IPS DF 6.9 (cell line): ENCODE measurements around the gene HIC2.

Source experiments
- DNase-seq: peaks from one replicate; pipeline ENCODE4 v3.0.0-alpha.2; 2013; ENCODE audit warnings: low read depth, low spot score
- H3K27ac ChIP-seq: one replicate; pipeline ENCODE4 v1.5.1; 2013; ENCODE audit warnings: low read length, control low read depth
- H3K27me3 ChIP-seq: 2 replicates; pipeline ENCODE4 v1.6.1; 2013; ENCODE audit warnings: mild to moderate bottlenecking, low read length; ENCODE audit not compliant: control insufficient read depth, insufficient read depth
- H3K36me3 ChIP-seq: 2 replicates; pipeline ENCODE4 v1.6.1; 2013; ENCODE audit warnings: low read length; ENCODE audit not compliant: control insufficient read depth, insufficient read depth
- H3K4me1 ChIP-seq: 2 replicates; pipeline ENCODE4 v1.6.1; 2013; ENCODE audit warnings: low read length; ENCODE audit not compliant: control insufficient read depth, insufficient read depth
- H3K4me3 ChIP-seq: 2 replicates; pipeline ENCODE4 v1.5.1; 2013; ENCODE audit warnings: mild to moderate bottlenecking, low read length
- H3K9me3 ChIP-seq: 2 replicates; pipeline ENCODE4 v1.6.1; 2013; ENCODE audit warnings: low read length, inconsistent platforms; ENCODE audit not compliant: control insufficient read depth, insufficient read depth
- WGBS: extraction: QIAGEN DNeasy Blood & Tissue Kit; methylation state at CpG from one replicate; pipeline ENCODE4 v1.1.7; 2013; ENCODE audit warnings: mixed read lengths, missing lambda C conversion rate; ENCODE audit not compliant: insufficient read length, insufficient coverage; 5-methylcytosine and 5-hydroxymethylcytosine counted together

HIC2 gene

GRCh38 chr22:21446128-21446826 lies 29.1 kb downstream of the HIC2 start:
- Histone ChIP-seq H3K27ac (no peak overlapping the region), H3K36me3 (peaks cover 16% of the 10 kb centered on the region), H3K4me1 (peaks cover 7% of the 10 kb centered on the region), H3K27me3 (no peaks in the 10 kb centered on the region), H3K4me3 (no peak overlapping the region), H3K9me3 (no peaks in the 10 kb centered on the region)
- no CpG with 5 or more reads among the region's 49 CpGs for WGBS
- no peak for DNase-seq

GRCh38 chr22:21446827-21447690 lies 29.9 kb downstream of the HIC2 start:
- Histone ChIP-seq H3K4me3 (no peak overlapping the region), H3K4me1 (peaks cover 7% of the 10 kb centered on the region), H3K27ac (no peak overlapping the region), H3K9me3 (no peaks in the 10 kb centered on the region), H3K27me3 (no peaks in the 10 kb centered on the region), H3K36me3 (peaks cover 16% of the 10 kb centered on the region)
- no peak for DNase-seq
- WGBS, result no CpG with 5 or more reads among the region's 33 CpGs

- no peak overlapping the region for H3K4me3 ChIP-seq
- H3K4me1 ChIP-seq, result peaks cover 7% of the 10 kb centered on the region
- H3K9me3 ChIP-seq, result no peaks in the 10 kb centered on the region
- H3K36me3 ChIP-seq, result peaks cover 16% of the 10 kb centered on the region
- no peaks in the 10 kb centered on the region for H3K27me3 ChIP-seq
- DNase-seq, result no peak
- H3K27ac ChIP-seq, result no peak overlapping the region
- no CpG with 5 or more reads among the region's 22 CpGs for WGBS
These were observed 30.7 kb downstream of the HIC2 start for GRCh38 chr22:21447694-21448402.

GRCh38 chr22:21448627-21449416 lies 31.7 kb downstream of the HIC2 start:
- no peak overlapping the region for H3K27ac ChIP-seq
- no peaks in the 10 kb centered on the region for H3K27me3 ChIP-seq
- H3K36me3 ChIP-seq, result peaks cover 16% of the 10 kb centered on the region
- H3K4me3 ChIP-seq, result no peak overlapping the region
- DNase-seq, result no peak
- H3K4me1 ChIP-seq, result peaks cover 5% of the 10 kb centered on the region
- WGBS, result no CpG with 5 or more reads among the region's 23 CpGs
- no peaks in the 10 kb centered on the region for H3K9me3 ChIP-seq

GRCh38 chr22:21449531-21450319 lies 32.6 kb downstream of the HIC2 start:
- no peaks in the 10 kb centered on the region for H3K9me3 ChIP-seq
- H3K27ac ChIP-seq, result no peak overlapping the region
- no peaks in the 10 kb centered on the region for H3K27me3 ChIP-seq
- DNase-seq, result no peak
- no CpG with 5 or more reads among the region's 23 CpGs for WGBS
- H3K4me1 ChIP-seq, result peaks cover 4% of the 10 kb centered on the region
- peaks cover 16% of the 10 kb centered on the region for H3K36me3 ChIP-seq
- H3K4me3 ChIP-seq, result no peak overlapping the region

GRCh38 chr22:21450320-21450831 lies 33.2 kb downstream of the HIC2 start:
- H3K36me3 ChIP-seq, result peaks cover 11% of the 10 kb centered on the region
- no peaks in the 10 kb centered on the region for H3K27me3 ChIP-seq
- H3K4me1 ChIP-seq, result peaks cover 7% of the 10 kb centered on the region
- no peak for DNase-seq
- no CpG with 5 or more reads among the region's 19 CpGs for WGBS
- H3K27ac ChIP-seq, result no peak overlapping the region
- no peak overlapping the region for H3K4me3 ChIP-seq
- H3K9me3 ChIP-seq, result no peaks in the 10 kb centered on the region

GRCh38 chr22:21450858-21451353 lies 33.7 kb downstream of the HIC2 start:
- Histone ChIP-seq H3K36me3 (peaks cover 10% of the 10 kb centered on the region), H3K4me1 (peaks cover 10% of the 10 kb centered on the region), H3K27ac (no peak overlapping the region), H3K27me3 (no peaks in the 10 kb centered on the region), H3K9me3 (no peaks in the 10 kb centered on the region), H3K4me3 (no peak overlapping the region)
- no CpG with 5 or more reads among the region's 9 CpGs for WGBS
- DNase-seq, result no peak

- Histone ChIP-seq H3K4me3 (no peak overlapping the region), H3K27me3 (no peaks in the 10 kb centered on the region), H3K36me3 (peaks cover 4% of the 10 kb centered on the region; the same call in 1 of the 2 replicates), H3K4me1 (peaks cover 12% of the 10 kb centered on the region), H3K9me3 (no peaks in the 10 kb centered on the region), H3K27ac (no peak overlapping the region)
- WGBS, result no CpG with 5 or more reads among the region's 7 CpGs
- no peak for DNase-seq
These were observed 34.7 kb downstream of the HIC2 start for GRCh38 chr22:21451545-21452520.
